Measurements from ENCODE around the gene PLA2G4D. TPM values are rescaled to one million over a fixed set of nuclear protein-coding genes. Genes with fewer than 3 reads are reported as not detected.

Gene PLA2G4D
- total and polyA plus RNA-seq, 8 donors: 0.18 to 3.2 (median 2.0) TPM; not detected in 4

DNA sequence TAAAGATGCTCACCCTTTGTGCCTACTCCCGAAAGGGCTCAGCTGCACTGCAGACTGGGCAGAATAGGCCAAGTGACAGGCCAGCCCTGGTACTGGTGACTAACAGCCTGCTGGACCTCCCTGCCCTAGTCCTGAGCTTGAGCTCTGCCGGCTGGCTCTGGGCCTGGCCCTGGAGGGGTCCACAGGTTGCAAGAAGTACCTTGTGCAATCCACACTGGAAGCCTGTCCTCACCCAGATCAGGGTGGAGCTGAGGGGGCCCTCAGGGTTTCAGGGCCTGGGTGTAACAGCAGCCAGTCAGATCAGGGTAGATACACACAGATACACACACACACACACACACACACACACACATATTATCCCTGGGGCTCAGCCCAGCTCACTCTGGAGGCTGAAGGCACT lies 27.3 kb upstream of the PLA2G4D start:
- peaks cover 0 to 9% (median 4%) of the 10 kb centered on the region in 4 donors for H3K4me1 ChIP-seq
- H3K9me3 ChIP-seq: no peaks in the 10 kb centered on the region
- 10 to 58% (median 38%) methylated on average over 2 of the region's 2 CpGs for WGBS, 5 donors
- intact Hi-C loops (cut with DNase I; ENCODE audit: low total_unique reads): no loop called here
- peak in 1 of 2 donors; percentile 17 for DNase-seq
- TF ChIP-seq POLR2AphosphoS5 (IDR thresholded peaks at IDR 0.05): no peak
- TF ChIP-seq POLR2A (IDR thresholded peaks at IDR 0.05): no peak
- no peak for TF ChIP-seq EP300 (IDR thresholded peaks at IDR 0.05)
- no peak for TF ChIP-seq CTCF (IDR thresholded peaks at IDR 0.05)
- H3K4me3 ChIP-seq: no peak overlapping the region
- no peak overlapping the region for H3K27ac ChIP-seq
- H3K36me3 ChIP-seq: no peaks in the 10 kb centered on the region
- H3K27me3 ChIP-seq: no peaks in the 10 kb centered on the region

DNA sequence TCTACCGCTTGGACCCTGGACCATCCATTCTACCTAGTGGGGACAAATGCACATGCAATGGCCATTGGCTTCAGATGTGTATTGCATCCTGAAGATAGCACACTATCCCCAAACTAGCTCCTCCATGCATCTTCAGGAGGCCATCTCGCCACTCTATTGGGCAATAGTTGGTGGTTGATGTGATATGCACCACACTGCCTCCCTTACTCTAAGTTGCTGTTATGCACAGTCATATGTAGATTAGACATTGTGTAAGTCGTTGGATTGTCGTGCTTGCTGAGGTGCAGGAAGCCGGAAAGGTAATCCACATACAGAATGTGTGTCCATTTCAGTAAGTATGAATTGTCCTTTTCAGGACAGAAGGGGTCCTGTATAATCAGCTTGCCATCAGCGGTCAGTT lies 26.7 kb upstream of the PLA2G4D start:
- intact Hi-C loops (cut with DNase I; ENCODE audit: low total_unique reads): no loop called here

GRCh38 chr15:42120285-42120684 lies 25.9 kb upstream of the PLA2G4D start:
- Histone ChIP-seq H3K4me1 (peaks cover 0 to 9% (median 4%) of the 10 kb centered on the region in 4 donors), H3K4me3 (no peak overlapping the region), H3K27ac (no peak overlapping the region), H3K27me3 (no peaks in the 10 kb centered on the region), H3K9me3 (no peaks in the 10 kb centered on the region), H3K36me3 (no peaks in the 10 kb centered on the region)
- WGBS, 5 donors: 80 to 95% (median 86%) methylated on average over 1 of the region's 1 CpG
- intact Hi-C loops (cut with DNase I; ENCODE audit: low total_unique reads): no loop called here
- TF ChIP-seq POLR2A (IDR thresholded peaks at IDR 0.05): no peak
- no peak for TF ChIP-seq EP300 (IDR thresholded peaks at IDR 0.05)
- no peak for TF ChIP-seq POLR2AphosphoS5 (IDR thresholded peaks at IDR 0.05)
- no peak for TF ChIP-seq CTCF (IDR thresholded peaks at IDR 0.05)
- no peak for DNase-seq

More for the DNA sequence above, 26.7 kb upstream of the PLA2G4D start:
- Histone ChIP-seq H3K4me1 (peaks cover 0 to 9% (median 4%) of the 10 kb centered on the region in 4 donors), H3K27ac (no peak overlapping the region), H3K4me3 (no peak overlapping the region), H3K9me3 (no peaks in the 10 kb centered on the region), H3K27me3 (no peaks in the 10 kb centered on the region), H3K36me3 (no peaks in the 10 kb centered on the region)
- DNase-seq: no peak
- 84 to 93% (median 89%) methylated on average over 6 of the region's 6 CpGs for WGBS, 5 donors
- TF ChIP-seq POLR2A (IDR thresholded peaks at IDR 0.05): no peak
- no peak for TF ChIP-seq POLR2AphosphoS5 (IDR thresholded peaks at IDR 0.05)
- TF ChIP-seq CTCF (IDR thresholded peaks at IDR 0.05): no peak
- no peak for TF ChIP-seq EP300 (IDR thresholded peaks at IDR 0.05)

- Histone ChIP-seq H3K27me3 (no peaks in the 10 kb centered on the region), H3K4me1 (peaks cover 0 to 9% (median 4%) of the 10 kb centered on the region in 4 donors), H3K4me3 (no peak overlapping the region), H3K27ac (no peak overlapping the region), H3K9me3 (no peaks in the 10 kb centered on the region), H3K36me3 (no peaks in the 10 kb centered on the region)
- 52 to 68% (median 67%) methylated on average over 3 to 5 of the region's 5 CpGs for WGBS, 5 donors
- no peak for DNase-seq
- intact Hi-C loops (cut with DNase I; ENCODE audit: low total_unique reads): no loop called here
- TF ChIP-seq POLR2A (IDR thresholded peaks at IDR 0.05) (no peak), EP300 (IDR thresholded peaks at IDR 0.05) (no peak), POLR2AphosphoS5 (IDR thresholded peaks at IDR 0.05) (no peak), CTCF (IDR thresholded peaks at IDR 0.05) (no peak)
These were observed 25.0 kb upstream of the PLA2G4D start for GRCh38 chr15:42119446-42119760.
